Endothelial cell of hepatic sinusoid (primary cell): ENCODE measurements around the gene UBA1.

Experiments
- in situ Hi-C: cut with HindIII; loops from 2 replicates; pipeline ENCODE4 v1.10.0; 2017; ENCODE audit warnings: low sequenced_read_pairs

Gene UBA1

GRCh38 chrX:47210661-47211425, 17.2 kb downstream of the UBA1 start:
- in situ Hi-C loops = no loop called here

DNA sequence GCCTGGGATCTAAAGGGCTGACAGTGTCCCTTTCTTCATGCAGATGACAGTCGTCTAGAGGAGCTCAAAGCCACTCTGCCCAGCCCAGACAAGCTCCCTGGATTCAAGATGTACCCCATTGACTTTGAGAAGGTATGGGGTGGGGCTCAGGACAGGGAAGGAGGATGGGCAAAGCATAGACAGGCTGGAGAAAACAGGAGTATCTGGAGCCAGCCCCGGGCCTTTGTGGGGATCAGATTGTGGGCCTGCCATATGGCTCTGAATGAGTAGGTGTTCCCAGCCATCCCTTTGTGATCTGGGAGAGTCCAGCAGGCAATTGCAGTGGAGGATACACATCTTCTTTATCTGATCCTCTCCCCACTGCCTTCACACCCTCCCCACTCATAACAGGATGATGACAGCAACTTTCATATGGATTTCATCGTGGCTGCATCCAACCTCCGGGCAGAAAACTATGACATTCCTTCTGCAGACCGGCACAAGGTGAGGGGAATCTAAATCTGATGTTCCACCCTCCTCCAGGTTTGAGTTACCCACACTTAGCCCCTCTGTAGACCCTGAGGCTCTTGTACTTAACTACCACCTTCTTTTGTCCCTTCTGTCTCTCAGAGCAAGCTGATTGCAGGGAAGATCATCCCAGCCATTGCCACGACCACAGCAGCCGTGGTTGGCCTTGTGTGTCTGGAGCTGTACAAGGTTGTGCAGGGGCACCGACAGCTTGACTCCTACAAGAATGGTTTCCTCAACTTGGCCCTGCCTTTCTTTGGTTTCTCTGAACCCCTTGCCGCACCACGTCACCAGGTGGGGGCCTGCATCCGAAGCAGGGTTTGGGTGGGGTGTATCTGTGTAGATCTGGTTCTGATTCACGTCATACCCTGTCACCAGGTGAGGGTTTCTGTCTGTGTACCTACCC, 19.0 kb downstream of the UBA1 start:
- in situ Hi-C loops = no loop called here

DNA sequence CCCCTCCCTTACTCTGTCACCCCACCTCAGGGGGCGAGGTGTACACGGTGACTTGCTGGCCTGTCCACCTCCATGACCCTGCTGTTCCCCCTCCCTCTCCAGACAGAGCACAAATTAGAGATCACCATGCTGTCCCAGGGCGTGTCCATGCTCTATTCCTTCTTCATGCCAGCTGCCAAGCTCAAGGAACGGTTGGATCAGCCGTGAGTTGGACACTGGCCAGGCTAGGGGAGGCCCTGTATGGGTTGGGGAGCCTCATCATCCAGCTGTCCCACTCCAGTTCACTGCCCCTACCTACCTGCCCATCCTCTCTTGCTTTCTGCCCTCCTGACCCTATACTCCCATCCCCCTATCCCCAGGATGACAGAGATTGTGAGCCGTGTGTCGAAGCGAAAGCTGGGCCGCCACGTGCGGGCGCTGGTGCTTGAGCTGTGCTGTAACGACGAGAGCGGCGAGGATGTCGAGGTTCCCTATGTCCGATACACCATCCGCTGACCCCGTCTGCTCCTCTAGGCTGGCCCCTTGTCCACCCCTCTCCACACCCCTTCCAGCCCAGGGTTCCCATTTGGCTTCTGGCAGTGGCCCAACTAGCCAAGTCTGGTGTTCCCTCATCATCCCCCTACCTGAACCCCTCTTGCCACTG, 20.9 kb downstream of the UBA1 start:
- in situ Hi-C loops = no loop called here

GRCh38 chrX:47215291-47215900, 21.8 kb downstream of the UBA1 start:
- in situ Hi-C loops = no loop called here

DNA sequence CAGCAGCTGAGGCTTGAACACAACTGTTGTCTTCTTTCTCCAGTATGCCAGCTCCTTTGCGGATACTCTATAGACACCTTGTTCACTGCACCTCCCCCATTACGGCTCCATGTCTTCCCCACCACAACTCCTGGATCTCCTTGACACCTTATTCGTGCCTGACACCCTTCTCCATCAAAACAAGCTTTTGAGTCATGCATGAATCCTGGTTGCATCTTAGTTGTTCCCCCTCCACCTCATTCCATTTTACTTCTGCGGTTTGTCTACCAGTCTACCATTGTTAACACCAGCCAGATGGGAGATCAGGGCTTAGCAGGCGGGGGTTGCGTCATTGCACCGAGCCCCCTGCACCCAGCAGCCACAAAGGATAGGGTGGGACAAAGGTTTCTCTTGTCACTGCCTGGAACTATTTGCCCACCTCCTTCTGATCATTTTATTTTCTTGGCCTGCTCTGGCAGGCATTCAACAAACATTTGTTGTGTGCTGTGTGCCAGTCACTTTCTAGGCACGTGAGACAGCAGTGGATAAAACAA, 22.8 kb downstream of the UBA1 start:
- in situ Hi-C loops = no loop called here

DNA sequence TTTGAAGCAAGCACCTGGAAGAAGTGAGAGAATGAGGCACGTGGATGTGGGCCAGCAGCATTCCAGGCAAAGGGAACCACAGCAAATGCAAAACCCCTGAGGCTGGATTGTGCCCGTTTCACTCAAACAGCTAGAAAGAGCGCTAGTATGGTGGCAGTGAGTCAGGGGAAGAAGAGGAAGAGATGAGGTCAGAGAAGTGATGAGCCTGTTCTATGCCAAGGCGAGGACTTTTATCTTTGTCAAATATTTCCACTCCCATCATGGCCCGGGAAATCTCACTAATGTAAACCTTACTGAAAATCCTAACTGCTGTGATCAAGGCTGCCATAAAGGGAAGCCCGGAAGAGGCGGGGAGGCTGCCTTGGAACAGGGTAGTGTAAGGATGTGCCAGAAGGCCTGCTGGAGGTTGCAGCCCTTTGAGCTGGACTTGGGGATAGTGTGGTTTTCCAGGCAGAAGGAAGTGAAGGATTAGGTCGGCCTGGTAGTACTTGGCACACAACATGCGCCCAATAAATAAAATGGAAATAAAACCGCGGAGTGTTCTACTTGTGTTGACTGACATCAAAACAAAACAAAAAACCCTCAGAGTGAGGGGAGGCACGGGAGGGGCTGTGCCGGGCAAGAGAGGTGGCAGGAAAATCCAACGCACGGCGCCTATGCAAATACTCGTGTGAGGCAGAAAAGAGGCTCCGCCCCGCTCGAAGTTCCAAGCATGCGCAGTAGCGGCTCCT, 23.7 kb downstream of the UBA1 start:
- in situ Hi-C loops = no loop called here

- in situ Hi-C loops = no loop called here
Observed at GRCh38 chrX:47217852-47218279, 24.2 kb downstream of the UBA1 start.

DNA sequence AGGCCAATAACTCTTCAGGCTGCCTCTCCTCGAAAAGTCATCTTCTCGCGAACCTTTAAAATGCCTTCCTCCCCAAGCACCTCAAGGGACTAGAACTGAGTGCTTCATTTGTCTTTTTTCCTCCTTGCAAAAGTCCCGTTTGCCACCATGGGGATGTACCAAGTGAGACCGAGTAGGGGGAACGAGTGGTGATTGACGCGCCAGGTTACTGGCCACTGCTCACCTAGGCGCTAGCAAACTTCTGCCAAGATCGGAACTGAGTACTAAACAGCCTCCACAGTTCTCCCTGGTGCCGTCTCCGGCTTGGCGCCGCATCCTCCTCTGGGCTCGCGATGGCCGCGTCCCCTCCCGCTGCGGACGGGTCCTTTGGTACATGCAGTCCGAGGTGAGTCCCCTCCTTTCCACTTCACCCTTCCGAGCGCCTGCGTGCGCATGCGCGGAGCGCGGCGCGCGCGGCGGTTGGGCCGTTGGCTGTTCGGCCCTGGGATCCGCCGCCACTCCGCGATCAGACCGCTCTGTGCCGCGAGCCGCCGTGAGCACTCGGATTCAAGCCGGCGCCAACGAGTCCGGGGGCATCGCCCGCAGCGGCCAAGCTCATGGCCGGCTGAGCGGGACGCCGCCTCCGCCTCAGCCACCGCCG, 24.8 kb downstream of the UBA1 start, which contains the start of gene CDK16:
TSS of gene CDK16 (plus strand) at position 402 of the 640 bp plus-strand sequence. CDS start 4,877 bp downstream, outside the sequence.
- in situ Hi-C loops = no loop called here

GRCh38 chrX:47218920-47219815, 25.5 kb downstream of the UBA1 start:
- in situ Hi-C loops = no loop called here

- in situ Hi-C loops = no loop called here
Observed at GRCh38 chrX:47221756-47222155, 28.1 kb downstream of the UBA1 start.

GRCh38 chrX:47222751-47223350, 29.2 kb downstream of the UBA1 start:
- in situ Hi-C loops = no loop called here

DNA sequence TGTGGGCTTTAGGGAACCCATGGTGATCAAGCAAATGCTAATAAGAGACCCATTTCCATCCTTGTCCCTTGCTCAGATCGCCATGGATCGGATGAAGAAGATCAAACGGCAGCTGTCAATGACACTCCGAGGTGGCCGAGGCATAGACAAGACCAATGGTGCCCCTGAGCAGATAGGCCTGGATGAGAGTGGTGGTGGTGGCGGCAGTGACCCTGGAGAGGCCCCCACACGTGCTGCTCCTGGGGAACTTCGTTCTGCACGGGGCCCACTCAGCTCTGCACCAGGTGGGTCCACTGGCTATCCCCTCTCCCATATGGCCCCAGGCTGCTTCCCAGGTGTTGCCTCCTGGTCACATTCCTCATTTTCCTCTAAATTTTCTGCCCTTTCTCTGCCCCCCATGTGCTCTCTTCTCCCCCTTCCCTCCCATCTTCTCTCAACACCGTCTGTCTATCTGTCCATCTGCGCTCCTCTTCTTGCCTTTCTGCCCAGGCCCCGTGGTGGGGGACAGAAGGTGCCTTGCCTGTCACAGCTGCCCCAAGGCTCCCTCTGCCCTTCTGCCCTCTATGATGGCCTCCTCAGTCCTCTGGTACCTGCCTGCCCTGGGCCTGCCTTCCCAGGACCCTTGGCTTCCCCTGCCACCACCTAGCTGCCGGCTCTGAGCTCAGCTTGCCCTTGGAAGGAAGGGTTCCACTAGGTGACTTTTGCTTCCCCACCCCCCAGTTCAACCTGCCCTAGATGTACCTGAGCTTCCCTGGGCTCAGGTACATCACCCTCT, 30.0 kb downstream of the UBA1 start:
- in situ Hi-C loops = no loop called here

DNA sequence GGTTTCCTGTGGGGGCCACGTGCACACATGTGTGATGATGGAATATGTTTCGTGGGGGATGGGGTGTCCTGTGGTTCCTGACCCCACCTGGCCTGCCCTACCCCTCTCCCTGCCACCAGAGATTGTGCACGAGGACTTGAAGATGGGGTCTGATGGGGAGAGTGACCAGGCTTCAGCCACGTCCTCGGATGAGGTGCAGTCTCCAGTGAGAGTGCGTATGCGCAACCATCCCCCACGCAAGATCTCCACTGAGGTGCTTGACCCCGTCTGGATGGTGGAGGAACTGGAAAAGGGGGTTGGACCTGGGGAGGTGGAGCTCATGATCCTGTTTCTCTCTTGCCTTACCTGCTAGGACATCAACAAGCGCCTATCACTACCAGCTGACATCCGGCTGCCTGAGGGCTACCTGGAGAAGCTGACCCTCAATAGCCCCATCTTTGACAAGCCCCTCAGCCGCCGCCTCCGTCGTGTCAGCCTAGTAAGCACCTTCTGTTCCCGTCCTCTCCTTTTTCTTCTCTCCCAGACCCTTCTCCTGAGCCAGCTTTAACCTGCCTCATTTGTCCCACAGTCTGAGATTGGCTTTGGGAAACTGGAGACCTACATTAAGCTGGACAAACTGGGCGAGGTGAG, 30.8 kb downstream of the UBA1 start:
- in situ Hi-C loops = no loop called here

GRCh38 chrX:47224896-47225290, 31.3 kb downstream of the UBA1 start:
- in situ Hi-C loops = no loop called here

DNA sequence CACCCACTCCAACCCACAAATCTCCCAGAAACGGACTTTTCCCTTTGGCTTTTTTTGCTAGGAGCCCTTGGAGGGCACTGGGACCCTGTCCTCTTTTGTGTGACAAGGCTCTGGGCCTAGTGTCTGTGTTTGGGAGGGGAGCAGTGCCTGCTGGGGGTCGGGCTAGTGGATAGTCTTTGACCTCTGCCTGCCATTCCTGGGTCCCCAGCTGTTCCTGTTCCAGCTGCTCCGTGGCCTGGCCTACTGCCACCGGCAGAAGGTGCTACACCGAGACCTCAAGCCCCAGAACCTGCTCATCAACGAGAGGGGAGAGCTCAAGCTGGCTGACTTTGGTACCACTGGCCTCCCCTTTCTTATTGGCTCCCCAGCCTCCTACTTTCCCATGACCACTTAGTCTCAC, 32.4 kb downstream of the UBA1 start:
- in situ Hi-C loops = no loop called here

- in situ Hi-C loops = no loop called here
Observed at GRCh38 chrX:47226531-47227333, 33.1 kb downstream of the UBA1 start.
